GM18499 (cell line): ENCODE results near the gene DDR1.
"Not testable (repeated sequence)": the region's sequence is repeated elsewhere in the genome, so short reads cannot be mapped to it uniquely, and the experiment has no call there.

Source experiments
- ATAC-seq: cut with Tn5 transposase; IDR thresholded peaks from one replicate; pipeline ENCODE4 v1.9.1; 2021; ENCODE audit warnings: moderate number of reproducible peaks; ENCODE audit not compliant: insufficient read depth, unreplicated experiment

The DDR1 gene

DNA sequence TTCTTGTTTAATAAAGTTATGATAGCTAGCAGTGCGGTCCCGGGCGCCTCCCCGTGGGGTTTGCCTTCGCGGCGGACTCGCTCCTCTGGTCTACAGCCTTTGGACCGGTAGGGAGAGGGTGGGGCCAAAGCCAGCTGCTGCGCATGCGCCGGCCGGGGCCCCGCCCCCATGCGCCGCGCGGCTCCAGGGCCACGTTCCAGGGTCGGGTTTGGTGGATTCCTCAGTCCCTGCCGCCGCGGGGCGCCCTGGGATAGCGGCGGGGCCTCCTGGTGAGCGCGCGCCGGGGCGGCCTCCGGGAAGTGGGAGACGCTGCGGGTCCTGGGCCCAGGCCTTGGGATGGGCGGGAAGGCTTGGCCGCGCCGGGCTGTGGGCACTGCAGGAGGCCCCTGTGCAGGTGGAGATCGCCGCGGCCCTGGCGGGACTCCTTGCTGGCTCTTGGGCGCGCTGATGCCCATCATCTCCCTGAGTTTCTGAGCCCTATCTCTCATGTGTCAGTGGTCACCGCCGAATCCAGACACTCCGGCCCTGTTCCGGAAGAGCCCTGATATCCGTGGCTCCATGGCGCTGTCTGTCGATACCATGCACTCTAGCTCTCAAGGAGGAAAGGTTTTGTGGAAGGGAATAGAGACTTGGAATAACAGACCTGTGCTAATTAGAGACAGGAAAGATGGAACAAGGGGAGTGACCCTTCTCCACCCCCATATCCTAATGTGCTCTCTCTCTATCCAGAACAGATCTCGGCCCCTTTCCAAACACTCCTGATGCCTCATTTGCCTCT, 29.9 kb downstream of the DDR1 start, which contains the start of gene VARS2:
VARS2 (plus strand) TSS at position 163 of the 778 bp plus-strand sequence; CDS start at position 762, 599 bp downstream.
- peak; percentile 48 for ATAC-seq

DNA sequence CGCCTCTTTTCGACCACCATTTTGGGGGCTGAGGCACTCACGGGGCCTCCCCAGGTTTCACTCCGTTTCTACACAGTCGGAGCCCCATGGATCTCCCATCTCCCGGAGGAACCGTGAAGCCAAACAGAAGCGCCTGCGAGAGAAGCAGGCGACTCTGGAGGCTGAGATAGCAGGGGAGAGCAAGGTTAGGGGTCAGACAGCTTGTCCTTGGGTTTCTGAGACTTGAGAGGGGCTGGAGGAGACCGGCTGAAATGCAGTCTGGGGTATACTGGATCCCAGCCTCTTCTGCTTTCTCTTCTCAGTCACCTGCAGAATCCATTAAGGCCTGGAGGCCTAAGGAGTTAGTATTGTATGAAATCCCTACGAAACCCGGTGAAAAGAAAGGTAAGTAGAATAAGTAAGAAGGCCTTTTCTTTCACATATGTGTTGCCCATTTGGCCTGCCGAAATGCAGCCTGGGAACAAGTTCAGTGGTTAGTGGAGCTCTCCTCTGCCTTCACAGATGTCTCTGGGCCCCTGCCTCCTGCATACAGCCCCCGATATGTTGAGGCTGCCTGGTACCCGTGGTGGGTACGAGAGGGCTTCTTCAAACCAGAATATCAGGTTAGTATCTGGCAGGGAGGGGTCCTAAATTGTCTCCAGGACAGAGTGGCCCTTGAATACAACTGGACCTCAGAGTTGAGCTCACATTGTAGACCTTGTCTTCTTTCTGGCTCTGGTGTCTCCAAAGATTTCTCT, 30.7 kb downstream of the DDR1 start:
- ATAC-seq: no peak

- no peak for ATAC-seq
These were observed 31.2 kb downstream of the DDR1 start for GRCh38 chr6:30915591-30915946.

DNA sequence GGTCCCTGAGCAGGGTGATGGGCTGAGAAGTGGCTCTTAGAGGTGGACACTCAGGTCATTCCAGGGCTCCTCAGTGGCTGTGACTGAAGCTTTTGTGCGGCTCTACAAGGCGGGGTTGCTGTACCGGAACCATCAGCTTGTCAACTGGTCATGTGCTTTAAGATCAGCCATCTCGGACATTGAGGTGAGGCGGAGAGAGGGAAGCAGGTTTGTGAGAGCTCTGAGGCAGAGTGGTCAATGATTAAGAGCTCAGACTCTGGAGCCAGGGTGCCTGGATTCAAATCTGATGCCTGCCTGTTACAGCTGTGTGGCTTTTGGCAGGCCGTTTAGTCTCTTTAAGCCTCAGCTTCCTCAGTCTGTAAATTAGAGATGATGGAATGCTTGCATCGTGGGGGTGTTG, 32.7 kb downstream of the DDR1 start:
- ATAC-seq: no peak

- ATAC-seq: no peak
These were observed 33.2 kb downstream of the DDR1 start for GRCh38 chr6:30917487-30917886.

- no peak for ATAC-seq
These were observed 34.4 kb downstream of the DDR1 start for GRCh38 chr6:30918670-30919069.

- ATAC-seq: no peak
These were observed 38.1 kb downstream of the DDR1 start for GRCh38 chr6:30922447-30922852.

DNA sequence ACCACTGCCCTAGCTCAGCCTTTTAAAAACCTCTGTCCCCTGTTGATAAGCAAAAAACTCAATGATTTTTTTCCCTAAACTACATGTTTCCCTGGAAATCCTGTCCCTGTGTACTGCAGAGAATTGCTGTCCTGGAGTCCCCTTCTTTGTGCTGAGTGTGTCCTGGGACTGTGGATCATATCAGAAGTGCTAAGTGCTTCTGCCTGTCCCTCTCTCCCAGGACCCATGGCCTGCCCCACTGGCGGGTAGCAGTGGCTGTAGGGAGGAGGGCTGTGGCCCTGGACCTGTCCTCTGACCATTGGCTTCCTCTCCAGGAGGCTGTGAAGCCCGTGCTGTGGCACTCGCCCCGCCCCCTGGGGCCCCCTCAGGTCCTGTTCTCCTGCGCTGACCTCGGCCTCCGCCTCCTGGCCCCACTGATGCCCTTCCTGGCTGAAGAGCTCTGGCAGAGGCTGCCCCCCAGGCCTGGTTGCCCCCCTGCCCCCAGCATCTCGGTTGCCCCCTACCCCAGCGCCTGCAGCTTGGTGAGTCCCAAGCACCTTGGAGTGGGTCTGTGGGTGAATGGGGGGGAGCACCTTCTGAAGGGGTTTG, 39.8 kb downstream of the DDR1 start:
- ATAC-seq: not testable (repeated sequence)

DNA sequence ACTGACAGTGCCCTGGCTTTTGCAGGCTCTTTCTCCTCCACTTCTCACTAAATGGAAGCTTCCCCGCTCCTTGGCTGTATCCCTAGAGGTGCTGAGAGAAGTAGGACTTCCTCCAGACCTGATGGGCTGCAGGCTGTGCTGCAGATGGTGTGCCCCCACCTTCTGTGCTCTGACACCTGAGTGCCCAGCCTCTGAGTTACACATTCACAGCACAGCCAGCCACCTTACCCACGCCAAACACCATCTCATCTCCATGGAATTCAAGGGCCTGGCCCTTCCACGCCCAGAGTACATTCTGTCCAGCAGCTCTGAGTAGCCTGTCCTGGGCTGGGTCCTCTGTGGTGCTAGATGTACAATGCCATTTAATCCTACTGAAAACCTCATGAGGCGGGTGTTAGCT, 42.3 kb downstream of the DDR1 start:
- no peak for ATAC-seq

DNA sequence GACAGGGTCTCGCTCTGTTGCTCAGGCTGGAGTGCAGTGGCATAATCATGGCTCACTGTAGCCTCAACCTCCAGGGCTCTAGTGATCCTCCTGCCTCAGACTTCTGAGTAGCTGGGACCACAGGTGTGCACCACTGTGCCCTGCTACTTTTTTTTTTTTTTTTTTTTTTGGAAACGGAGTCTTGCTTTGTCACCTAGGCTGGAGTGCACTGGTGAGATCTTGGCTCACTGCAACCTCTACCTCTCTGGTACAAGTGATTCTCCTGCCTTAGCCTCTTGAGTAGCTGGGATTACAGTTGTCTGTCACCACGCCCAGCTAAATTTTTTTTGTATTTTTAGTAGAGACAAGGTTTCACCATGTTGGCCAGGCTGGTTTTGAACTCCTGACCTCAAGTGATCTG, 42.8 kb downstream of the DDR1 start:
- ATAC-seq: not testable (repeated sequence)

GRCh38 chr6:30928677-30929076, 44.4 kb downstream of the DDR1 start:
- ATAC-seq: no peak

- no peak for ATAC-seq
These were observed 46.2 kb downstream of the DDR1 start for GRCh38 chr6:30930506-30930905.

GRCh38 chr6:30931272-30931671, 47.0 kb downstream of the DDR1 start:
- no peak for ATAC-seq

DNA sequence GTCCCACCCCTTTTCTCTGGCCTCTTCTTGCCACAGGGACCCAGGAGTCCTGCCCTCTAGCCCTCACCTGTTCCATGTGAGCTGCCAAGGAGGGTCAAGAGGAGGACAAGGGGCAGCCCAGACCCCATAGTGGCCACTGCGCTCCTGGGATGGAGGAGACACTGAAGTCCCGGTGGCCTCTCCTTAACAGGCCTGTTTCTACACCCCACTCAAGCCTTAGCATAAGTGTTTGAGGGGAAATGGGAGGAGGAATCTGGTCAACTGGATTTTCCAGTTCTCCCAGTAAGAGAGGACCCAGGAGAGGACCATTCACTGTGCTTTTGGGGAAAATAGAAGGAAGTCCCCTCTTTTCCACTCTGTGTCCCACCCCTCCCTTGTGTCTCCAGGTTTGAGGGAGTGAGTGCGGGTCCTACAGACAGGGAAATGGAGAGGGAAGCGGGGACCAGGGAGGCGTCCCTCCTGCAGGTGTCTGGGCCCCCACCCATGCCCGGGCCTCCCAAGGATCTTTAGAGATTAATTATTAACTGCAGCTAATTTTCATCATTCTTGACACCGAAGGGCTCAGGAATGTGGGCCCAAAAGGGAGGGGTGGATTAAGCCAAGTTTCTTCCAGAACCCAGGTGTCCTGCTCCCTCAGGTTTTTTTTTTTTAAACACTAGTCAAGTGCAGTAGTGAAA, 47.8 kb downstream of the DDR1 start, which contains the start of gene SFTA2:
SFTA2 (minus strand) TSS at position 202 of the 677 bp plus-strand sequence; CDS start at position 128, 74 bp downstream.
- no peak for ATAC-seq

- ATAC-seq: no peak
These were observed 48.5 kb downstream of the DDR1 start for GRCh38 chr6:30932665-30933365.

DNA sequence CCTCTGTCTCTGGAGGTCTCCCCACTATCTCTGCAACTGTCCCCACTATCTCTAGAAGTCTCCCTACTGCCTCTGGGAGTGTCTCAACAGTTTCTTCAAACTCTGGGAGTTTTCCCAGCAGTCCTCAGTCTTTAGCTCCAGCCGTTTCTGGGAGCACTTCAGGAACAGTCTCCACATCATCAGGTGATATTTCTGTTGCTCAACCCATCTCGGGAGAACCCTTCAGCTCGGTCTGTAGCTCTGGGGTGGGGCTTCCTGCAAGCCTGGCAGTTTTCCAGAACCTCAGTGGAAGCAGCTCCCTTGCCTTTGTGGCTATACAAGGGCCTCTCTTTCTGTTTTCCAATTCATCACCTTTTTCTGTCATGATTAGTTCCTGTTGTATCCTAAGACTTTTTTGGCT, 50.7 kb downstream of the DDR1 start:
- no peak for ATAC-seq

GRCh38 chr6:30937265-30937664, 52.9 kb downstream of the DDR1 start:
- no peak for ATAC-seq

- no peak for ATAC-seq
These were observed 54.4 kb downstream of the DDR1 start for GRCh38 chr6:30938730-30939129.

- ATAC-seq: no peak
These were observed 55.2 kb downstream of the DDR1 start for GRCh38 chr6:30939473-30939872.

GRCh38 chr6:30940361-30940986, 56.2 kb downstream of the DDR1 start, which contains the start of gene MUCL3:
TSS of gene MUCL3 (plus strand) at chr6:30940973. CDS start at chr6:30941000, 27 bp downstream.
- no peak for ATAC-seq
